ENCODE results near the gene NCAPG2.

The NCAPG2 gene

DNA sequence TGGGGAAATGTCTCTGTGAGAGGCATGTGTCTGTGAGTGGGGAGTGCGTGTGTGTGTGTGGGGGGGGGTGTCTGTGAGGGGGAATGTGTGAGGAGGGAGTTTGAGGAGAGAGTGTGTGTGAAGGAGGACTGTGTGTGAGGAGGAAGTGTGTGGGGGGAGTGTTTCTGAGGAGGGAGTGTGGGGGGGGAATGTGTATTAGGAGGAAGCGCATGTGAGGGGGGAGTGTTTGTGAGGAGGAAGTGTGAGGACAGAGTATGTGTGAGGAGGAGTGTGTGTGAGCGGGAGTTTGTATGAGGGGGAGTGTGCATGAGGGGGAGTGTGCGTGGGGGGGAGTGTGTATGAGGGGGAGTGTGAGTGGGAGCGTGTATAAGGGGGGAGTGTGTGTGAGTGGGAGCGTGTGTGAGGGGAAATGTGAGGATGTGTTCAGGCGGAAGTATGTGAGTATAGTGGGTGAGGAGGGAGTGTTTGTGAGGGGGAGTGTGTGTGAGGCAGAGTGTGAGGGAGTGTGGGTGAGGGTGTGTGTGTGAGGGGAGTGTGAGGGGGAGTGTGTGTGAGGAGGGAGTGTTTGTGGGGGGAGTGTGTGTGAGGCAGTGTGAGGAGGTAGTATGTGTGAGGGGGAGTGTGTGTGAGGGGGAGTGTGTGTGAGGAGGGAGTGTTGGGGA, 95.2 kb downstream of the NCAPG2 start:
- no peaks in the 10 kb centered on the region for H4K20me1 ChIP-seq (ENCODE audit: insufficient read depth, low read length)
- H3K36me3 ChIP-seq (ENCODE audit: insufficient read depth, low read length), result peaks cover 68% of the 10 kb centered on the region
- DNase-seq, result no peak
- H3K9me3 ChIP-seq (ENCODE audit: insufficient read depth, low read length, severe bottlenecking), result no peaks in the 10 kb centered on the region
- TF ChIP-seq, protein P1, sequence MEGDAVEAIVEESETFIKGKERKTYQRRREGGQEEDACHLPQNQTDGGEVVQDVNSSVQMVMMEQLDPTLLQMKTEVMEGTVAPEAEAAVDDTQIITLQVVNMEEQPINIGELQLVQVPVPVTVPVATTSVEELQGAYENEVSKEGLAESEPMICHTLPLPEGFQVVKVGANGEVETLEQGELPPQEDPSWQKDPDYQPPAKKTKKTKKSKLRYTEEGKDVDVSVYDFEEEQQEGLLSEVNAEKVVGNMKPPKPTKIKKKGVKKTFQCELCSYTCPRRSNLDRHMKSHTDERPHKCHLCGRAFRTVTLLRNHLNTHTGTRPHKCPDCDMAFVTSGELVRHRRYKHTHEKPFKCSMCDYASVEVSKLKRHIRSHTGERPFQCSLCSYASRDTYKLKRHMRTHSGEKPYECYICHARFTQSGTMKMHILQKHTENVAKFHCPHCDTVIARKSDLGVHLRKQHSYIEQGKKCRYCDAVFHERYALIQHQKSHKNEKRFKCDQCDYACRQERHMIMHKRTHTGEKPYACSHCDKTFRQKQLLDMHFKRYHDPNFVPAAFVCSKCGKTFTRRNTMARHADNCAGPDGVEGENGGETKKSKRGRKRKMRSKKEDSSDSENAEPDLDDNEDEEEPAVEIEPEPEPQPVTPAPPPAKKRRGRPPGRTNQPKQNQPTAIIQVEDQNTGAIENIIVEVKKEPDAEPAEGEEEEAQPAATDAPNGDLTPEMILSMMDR (IDR thresholded peaks at IDR 0.05; ENCODE audit: borderline replicate concordance, extremely low read depth, low read length, poor library complexity, severe bottlenecking), result no peak
- H3K27ac ChIP-seq (ENCODE audit: low read length), result no peak overlapping the region
- H3K4me2 ChIP-seq (ENCODE audit: insufficient read depth, low read length), result no peak overlapping the region
- H3K79me2 ChIP-seq (ENCODE audit: insufficient read depth, low read length), result no peaks in the 10 kb centered on the region
- H3K27me3 ChIP-seq (ENCODE audit: insufficient read depth, low read length, poor library complexity), result no peaks in the 10 kb centered on the region
- no peak overlapping the region for H3K4me3 ChIP-seq (ENCODE audit: low read depth in 1 of 2, low read length in 2 of 2)
- H3K9ac ChIP-seq (ENCODE audit: low read depth, low read length), result no peak overlapping the region
- H3K4me1 ChIP-seq (ENCODE audit: insufficient read depth, low read length), result no peaks in the 10 kb centered on the region
- no peak overlapping the region for H2AFZ ChIP-seq (ENCODE audit: low read depth, low read length)
- 0 out of 3 replicates have a peak, but pooled peaks have one; percentile 6 for ATAC-seq (ENCODE audit: insufficient read depth, low read depth)

DNA sequence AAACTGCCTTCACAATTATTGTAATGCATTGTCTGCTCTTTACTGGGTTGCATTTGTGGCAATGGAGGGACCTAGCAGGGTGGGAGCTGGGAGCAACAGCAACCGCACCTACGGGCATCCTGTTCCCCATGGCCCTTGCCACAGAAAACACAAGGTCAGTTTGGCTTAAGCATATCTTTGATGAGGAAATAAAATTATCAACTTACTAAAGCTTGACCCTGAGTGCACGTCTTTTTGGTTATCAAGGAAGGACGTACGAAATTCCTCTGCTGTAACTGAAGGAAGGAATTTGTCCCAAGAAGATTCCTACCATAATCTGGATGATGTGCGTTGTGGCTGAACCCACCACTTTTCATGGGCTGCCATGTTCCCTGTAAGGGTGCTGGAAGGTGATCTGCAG, 97.0 kb downstream of the NCAPG2 start:
- no peak overlapping the region for H3K9ac ChIP-seq (ENCODE audit: low read depth, low read length)
- no peaks in the 10 kb centered on the region for H3K27me3 ChIP-seq (ENCODE audit: insufficient read depth, low read length, poor library complexity)
- H3K36me3 ChIP-seq (ENCODE audit: insufficient read depth, low read length), result peaks cover 72% of the 10 kb centered on the region
- no peaks in the 10 kb centered on the region; the same call in 1 of the 2 replicates for H4K20me1 ChIP-seq (ENCODE audit: insufficient read depth, low read length)
- H3K9me3 ChIP-seq (ENCODE audit: insufficient read depth, low read length, severe bottlenecking), result no peaks in the 10 kb centered on the region
- no peak overlapping the region for H2AFZ ChIP-seq (ENCODE audit: low read depth, low read length)
- DNase-seq (no peak), ATAC-seq (ENCODE audit: insufficient read depth, low read depth) (no peak)
- H3K27ac ChIP-seq (ENCODE audit: low read length), result no peak overlapping the region
- no peaks in the 10 kb centered on the region for H3K79me2 ChIP-seq (ENCODE audit: insufficient read depth, low read length)
- TF ChIP-seq, protein P1 (IDR thresholded peaks at IDR 0.05; ENCODE audit: borderline replicate concordance, extremely low read depth, low read length, poor library complexity, severe bottlenecking), result no peak
- no peak for TF ChIP-seq EZH2 (IDR thresholded peaks at IDR 0.05; ENCODE audit: borderline replicate concordance, low read depth, low read length, severe bottlenecking)
- no peak overlapping the region for H3K4me2 ChIP-seq (ENCODE audit: insufficient read depth, low read length)
- no peaks in the 10 kb centered on the region for H3K4me1 ChIP-seq (ENCODE audit: insufficient read depth, low read length)
- no peak overlapping the region for H3K4me3 ChIP-seq (ENCODE audit: low read depth in 1 of 2, low read length in 2 of 2)

DNA sequence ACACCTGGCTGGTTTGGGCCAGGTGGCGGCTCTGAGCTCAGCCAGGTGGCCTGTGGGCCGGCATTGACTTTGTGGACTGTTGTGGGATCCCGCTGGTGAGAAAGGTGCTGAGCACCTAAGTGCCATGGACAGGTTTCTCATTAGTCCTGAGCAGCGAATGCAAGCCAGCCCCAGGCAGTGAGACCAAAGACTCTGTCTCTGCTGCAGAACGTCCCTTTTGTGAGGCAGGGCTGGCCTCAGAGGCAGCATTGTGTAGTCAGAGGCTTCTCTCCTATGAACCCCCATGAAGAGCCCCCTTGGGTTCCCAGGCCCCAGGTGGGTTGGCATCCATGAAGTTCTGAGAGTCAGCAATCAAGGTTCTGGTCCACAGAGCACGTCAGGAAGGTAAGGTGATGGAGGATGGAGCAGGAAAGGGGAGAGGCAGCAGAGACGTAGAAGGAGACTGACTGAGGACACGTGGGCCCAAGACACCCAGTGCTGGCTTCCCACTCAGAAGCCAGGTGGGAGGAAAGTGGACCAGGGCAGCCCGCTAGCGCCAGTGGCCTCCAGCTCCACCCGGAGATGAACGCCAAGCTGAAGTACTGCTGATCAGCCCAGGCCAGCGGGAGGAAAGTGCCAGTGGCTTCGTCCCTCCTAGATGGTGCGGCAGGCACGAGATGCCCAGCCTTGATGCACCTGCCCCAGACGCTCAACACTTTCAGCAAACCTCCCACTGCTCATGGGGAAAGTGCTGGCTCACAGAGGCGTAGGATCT, 97.8 kb downstream of the NCAPG2 start:
- Histone ChIP-seq H3K36me3 (ENCODE audit: insufficient read depth, low read length) (peaks cover 76% of the 10 kb centered on the region), H3K4me1 (ENCODE audit: insufficient read depth, low read length) (no peaks in the 10 kb centered on the region), H3K4me2 (ENCODE audit: insufficient read depth, low read length) (no peak overlapping the region), H4K20me1 (ENCODE audit: insufficient read depth, low read length) (no peaks in the 10 kb centered on the region; the same call in 1 of the 2 replicates), H3K27me3 (ENCODE audit: insufficient read depth, low read length, poor library complexity) (no peaks in the 10 kb centered on the region), H3K27ac (ENCODE audit: low read length) (no peak overlapping the region), H2AFZ (ENCODE audit: low read depth, low read length) (no peak overlapping the region), H3K79me2 (ENCODE audit: insufficient read depth, low read length) (no peaks in the 10 kb centered on the region), H3K9ac (ENCODE audit: low read depth, low read length) (no peak overlapping the region), H3K4me3 (ENCODE audit: low read depth in 1 of 2, low read length in 2 of 2) (no peak overlapping the region), H3K9me3 (ENCODE audit: insufficient read depth, low read length, severe bottlenecking) (no peaks in the 10 kb centered on the region)
- ATAC-seq (ENCODE audit: insufficient read depth, low read depth), result no peak
- no peak for DNase-seq
- TF ChIP-seq EZH2 (IDR thresholded peaks at IDR 0.05; ENCODE audit: borderline replicate concordance, low read depth, low read length, severe bottlenecking), result no peak
- TF ChIP-seq, protein P1 (IDR thresholded peaks at IDR 0.05; ENCODE audit: borderline replicate concordance, extremely low read depth, low read length, poor library complexity, severe bottlenecking), result no peak
